IMR-90 (cell line): ENCODE data around the gene PCSK5. TPM values are rescaled to one million over a fixed set of nuclear protein-coding genes. Genes with fewer than 3 reads are reported as not detected.

Experiments
- ATAC-seq: fragments of 200-7000 bp; cut with Tn5 transposase; 2 replicates; pipeline ENCODE4 v1.9.1; 2020; ENCODE audit warnings: low read depth, mild to moderate bottlenecking, moderate library complexity
- BruUV-seq: library from RNA; stranded (reverse); fragments of 400-500 nt; replicated peaks from 2 replicates; lab custom pipeline; 2021; lab: Mats Ljungman, UMichigan
- CTCF ChIA-PET: fragments of 300-600 bp; formaldehyde crosslinking; extraction: SDS; loops from one replicate; lab custom pipeline; 2021; ENCODE audit warnings: antibody characterized with exemption; lab: Yijun Ruan, JAX
- POLR2A ChIA-PET: fragments of 300-600 bp; sonication (Branson Sonifier 250); formaldehyde crosslinking; loops from one replicate; lab custom pipeline; 2022; ENCODE audit warnings: antibody characterized with exemption; ENCODE audit not compliant: unreplicated experiment; lab: Charles Lee
- DNase-seq: peaks from one replicate; pipeline ENCODE4 v3.0.0; 2013
- H2AFZ ChIP-seq: replicated peaks from 2 replicates; pipeline ENCODE3; 2013; ENCODE audit warnings: low read length, mild to moderate bottlenecking; ENCODE audit not compliant: poor library complexity
- H2AK5ac ChIP-seq: 2 replicates; pipeline ENCODE4 v1.6.1; 2013; ENCODE audit warnings: low read depth, low read length, inconsistent platforms
- H2AK9ac ChIP-seq: replicated peaks from 2 replicates; pipeline ENCODE3; 2013; ENCODE audit warnings: mild to moderate bottlenecking, low read depth, low read length, moderate library complexity; ENCODE audit not compliant: poor library complexity
- H2BK120ac ChIP-seq: 2 replicates; pipeline ENCODE4 v1.6.1; 2013; ENCODE audit warnings: low read depth, low read length, inconsistent platforms
- H2BK15ac ChIP-seq: 3 replicates; pipeline ENCODE4 v1.6.1; 2013; ENCODE audit warnings: low read depth, low read length, inconsistent platforms
- H2BK20ac ChIP-seq: 2 replicates; pipeline ENCODE4 v1.6.1; 2013; ENCODE audit warnings: low read depth, mild to moderate bottlenecking, inconsistent platforms, low read length, moderate library complexity
- H2BK5ac ChIP-seq: 2 replicates; pipeline ENCODE4 v1.6.1; 2013; ENCODE audit warnings: mild to moderate bottlenecking, low read depth, low read length, inconsistent platforms; ENCODE audit not compliant: poor library complexity, severe bottlenecking
- H3K14ac ChIP-seq: replicated peaks from 2 replicates; pipeline ENCODE4 v1.6.1; 2013; ENCODE audit warnings: low read depth, low read length, inconsistent platforms
- H3K18ac ChIP-seq: 2 replicates; pipeline ENCODE4 v1.6.1; 2013; ENCODE audit warnings: low read depth, low read length, control low read depth
- H3K23ac ChIP-seq: 2 replicates; pipeline ENCODE4 v1.6.1; 2013; ENCODE audit warnings: low read depth, low read length, inconsistent platforms
- H3K27ac ChIP-seq: 2 replicates; pipeline ENCODE4 v1.5.1; 2013; ENCODE audit warnings: mild to moderate bottlenecking, control low read depth, low read length; ENCODE audit not compliant: insufficient read depth
- H3K27me3 ChIP-seq: 2 replicates; pipeline ENCODE4 v1.6.1; 2013; ENCODE audit warnings: low read length; ENCODE audit not compliant: control insufficient read depth, insufficient read depth
- H3K36me3 ChIP-seq: 2 replicates; pipeline ENCODE4 v1.6.1; 2013; ENCODE audit warnings: low read length, mixed read lengths; ENCODE audit not compliant: control insufficient read depth, insufficient read depth
- H3K4ac ChIP-seq: 2 replicates; pipeline ENCODE4 v1.6.1; 2013; ENCODE audit warnings: low read depth, low read length, inconsistent platforms
- H3K4me1 ChIP-seq: 2 replicates; pipeline ENCODE4 v1.6.1; 2013; ENCODE audit warnings: low read length, mixed read lengths; ENCODE audit not compliant: control insufficient read depth, insufficient read depth
- H3K4me2 ChIP-seq: 2 replicates; pipeline ENCODE4 v1.6.1; 2013; ENCODE audit warnings: low read depth, mild to moderate bottlenecking, control low read depth, low read length, moderate library complexity
- H3K4me3 ChIP-seq: 2 replicates; pipeline ENCODE4 v1.5.1; 2013; ENCODE audit warnings: low read depth, mild to moderate bottlenecking, control low read depth, low read length, moderate library complexity; ENCODE audit not compliant: insufficient read depth
- H3K56ac ChIP-seq: 2 replicates; pipeline ENCODE4 v1.6.1; 2013; ENCODE audit warnings: low read length, inconsistent platforms; ENCODE audit not compliant: insufficient read depth; ENCODE audit errors: extremely low read depth
- H3K79me1 ChIP-seq, 2 experiments: 2 replicates each; pipeline ENCODE4 v1.6.1; 2013; ENCODE audit warnings: low read length in 2 of 2, inconsistent platforms in 1 of 2, low read depth in 1 of 2
- H3K9ac ChIP-seq: 2 replicates; pipeline ENCODE4 v1.6.1; 2013; ENCODE audit warnings: low read depth, low read length, control low read depth
- H3K9me1 ChIP-seq: 2 replicates; pipeline ENCODE4 v1.6.1; 2013; ENCODE audit warnings: low read length, inconsistent platforms; ENCODE audit not compliant: insufficient read depth
- H3K9me3 ChIP-seq: 2 replicates; pipeline ENCODE4 v1.6.1; 2013; ENCODE audit warnings: low read length; ENCODE audit not compliant: control insufficient read depth, insufficient read depth
- H4K20me1 ChIP-seq: 2 replicates; pipeline ENCODE4 v1.6.1; 2013; ENCODE audit warnings: low read length, inconsistent platforms; ENCODE audit not compliant: insufficient read depth
- H4K5ac ChIP-seq: 2 replicates; pipeline ENCODE4 v1.6.1; 2013; ENCODE audit warnings: mild to moderate bottlenecking, low read depth, low read length, control low read depth
- H4K8ac ChIP-seq, 2 experiments: 2 replicates each; pipeline ENCODE4 v1.6.1; 2013; ENCODE audit warnings: low read depth in 2 of 2, low read length in 2 of 2, control low read depth in 1 of 2, inconsistent platforms in 1 of 2
- H4K91ac ChIP-seq: 2 replicates; pipeline ENCODE4 v1.6.1; 2013; ENCODE audit warnings: low read depth, low read length, inconsistent platforms; ENCODE audit not compliant: insufficient read depth
- BHLHE40 ChIP-seq: fragments of 150-350 bp; IDR thresholded peaks from 2 replicates; pipeline ENCODE4 v1.6.1; 2016; ENCODE audit warnings: mild to moderate bottlenecking, low read depth, low read length
- MAZ ChIP-seq: IDR thresholded peaks from 2 replicates; pipeline ENCODE4 v1.6.1; 2012; ENCODE audit warnings: low read depth, mild to moderate bottlenecking, low read length, improper control_type of control experiment, moderate library complexity, borderline replicate concordance
- RAD21 ChIP-seq: IDR thresholded peaks from 2 replicates; pipeline ENCODE4 v1.6.1; 2012; ENCODE audit warnings: low read length, improper control_type of control experiment
- WGBS, 2 experiments: methylation state at CpG; one replicate each; pipeline versions ENCODE4 v1.1.5 to v1.1.7; 2013; ENCODE audit warnings: missing lambda C conversion rate in 2 of 2; ENCODE audit not compliant: insufficient read length in 1 of 2; ENCODE audit errors: extremely low coverage in 2 of 2; 5-methylcytosine and 5-hydroxymethylcytosine counted together
- dilution Hi-C: fragments of 300-500 bp; cut with HindIII; formaldehyde crosslinking; loops from one replicate; pipeline ENCODE4 v1.14.3; 2018; ENCODE audit warnings: low sequenced_read_pairs; ENCODE audit not compliant: unreplicated experiment
- in situ Hi-C: fragments of 300-500 bp; cut with MboI; formaldehyde crosslinking; loops from 3 replicates; pipeline ENCODE4 v1.14.3; 2019; ENCODE audit warnings: low sequenced_read_pairs, inconsistent platforms, mixed read lengths
- intact Hi-C: fragments of 100-400 bp; cut with micrococcal nuclease; formaldehyde crosslinking; loops from 2 replicates; pipeline ENCODE4 v1.10.0; 2022
- polyA plus RNA-seq, 3 experiments: library from polyadenylated mRNA; depleted of rRNA; stranded (reverse); fragments of >200 nt; gene quantifications; 2 replicates each; pipeline ENCODE4 v1.2.3, GENCODE V29; 2012; ENCODE audit warnings: low replicate concordance in 1 of 3
- total RNA-seq: library from RNA; depleted of rRNA; stranded (reverse); fragments of >200 nt; gene quantifications from 2 replicates; pipeline ENCODE4 v1.2.3, GENCODE V29; 2012
- TF ChIP-seq, protein P1 (sequence below): conservative IDR thresholded peaks from 2 replicates; pipeline ENCODE4 v1.5.1; 2012; ENCODE audit warnings: mild to moderate bottlenecking, low read depth, low read length, improper control_type of control experiment
- TF ChIP-seq, protein P2 (sequence below): fragments of 150-350 bp; IDR thresholded peaks from 2 replicates; pipeline ENCODE4 v1.6.1; 2016; ENCODE audit warnings: low read depth, mild to moderate bottlenecking, low read length, moderate library complexity, borderline replicate concordance

Gene PCSK5
- total and polyA plus RNA-seq, 2 of the 4 experiments (the other 2 are of a cell fraction): 1.5 to 3.0 TPM

DNA sequence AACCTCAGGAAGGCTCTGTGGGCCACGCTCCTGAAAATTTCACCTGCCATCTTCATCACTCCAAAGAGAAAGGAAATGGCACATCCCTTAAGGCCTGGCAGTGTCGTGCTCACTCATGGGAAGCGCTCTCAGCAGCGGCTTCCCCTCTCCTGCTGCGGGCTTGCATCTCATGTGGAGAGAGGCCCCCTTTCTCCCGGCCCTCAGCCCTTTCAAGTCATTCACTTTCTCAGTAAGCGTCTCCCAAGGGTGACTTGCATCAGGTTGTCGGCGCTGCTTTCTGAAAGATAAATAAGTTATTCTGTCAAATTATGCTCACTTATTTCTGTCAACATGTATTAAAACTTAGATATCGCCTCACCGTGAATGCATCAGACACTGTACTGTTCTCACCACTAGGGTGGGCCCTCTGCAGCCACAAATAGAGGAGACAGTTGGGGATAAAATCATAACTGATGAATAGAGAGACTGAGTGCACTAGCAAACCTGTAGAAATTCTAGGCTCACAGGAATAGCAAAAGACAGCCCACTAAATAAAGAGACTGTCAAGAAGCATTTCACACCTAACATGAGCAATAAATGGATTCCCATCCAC lies 329.2 kb downstream of the PCSK5 start:
- Histone ChIP-seq H3K4me1 (peaks cover 23% of the 10 kb centered on the region), H3K4me3 (no peak overlapping the region), H4K91ac (no peak overlapping the region; the same call in 1 of the 2 replicates), H3K27ac (no peak overlapping the region), H3K79me1 (no peaks in the 10 kb centered on the region), H3K27me3 (no peaks in the 10 kb centered on the region), H2BK120ac (0 out of 2 replicates have a peak overlapping the region, but pooled peaks have one; percentile 5), H2AK9ac (no peak overlapping the region), H2AFZ (no peak overlapping the region), H2BK5ac (no peak overlapping the region), H4K5ac (peak overlapping the region; percentile 32; the same call in 1 of the 2 replicates), H3K36me3 (no peaks in the 10 kb centered on the region), H3K18ac (peak overlapping the region; percentile 40; the same call in 1 of the 2 replicates), H3K4ac (no peak overlapping the region), H3K9ac (no peak overlapping the region), H3K56ac (no peak overlapping the region), H3K23ac (no peak overlapping the region), H2BK20ac (no peak overlapping the region), H4K8ac (no peak overlapping the region), H3K9me1 (peaks cover 9% of the 10 kb centered on the region; the same call in 1 of the 2 replicates), H3K14ac (no peak overlapping the region), H2BK15ac (no peak overlapping the region), H3K4me2 (no peak overlapping the region), H4K20me1 (no peaks in the 10 kb centered on the region), H2AK5ac (0 out of 2 replicates have a peak overlapping the region, but pooled peaks have one; percentile 0), H3K9me3 (no peaks in the 10 kb centered on the region)
- no TSS peak for BruUV-seq
- ChIA-PET CTCF (no interaction called here), POLR2A (no interaction called here)
- no peak for ATAC-seq
- intact Hi-C loops (loop anchor here (5.0 kb wide), 1 partner anchor 327 kb away; the partner anchor contains the start of gene PCSK5), in situ Hi-C loops (no loop called here), dilution Hi-C loops (no loop called here)
- TF ChIP-seq MAZ (no peak), BHLHE40 (no peak), RAD21 (peak; percentile 23; the same call in 1 of the 2 replicates)
- TF ChIP-seq, protein P1, sequence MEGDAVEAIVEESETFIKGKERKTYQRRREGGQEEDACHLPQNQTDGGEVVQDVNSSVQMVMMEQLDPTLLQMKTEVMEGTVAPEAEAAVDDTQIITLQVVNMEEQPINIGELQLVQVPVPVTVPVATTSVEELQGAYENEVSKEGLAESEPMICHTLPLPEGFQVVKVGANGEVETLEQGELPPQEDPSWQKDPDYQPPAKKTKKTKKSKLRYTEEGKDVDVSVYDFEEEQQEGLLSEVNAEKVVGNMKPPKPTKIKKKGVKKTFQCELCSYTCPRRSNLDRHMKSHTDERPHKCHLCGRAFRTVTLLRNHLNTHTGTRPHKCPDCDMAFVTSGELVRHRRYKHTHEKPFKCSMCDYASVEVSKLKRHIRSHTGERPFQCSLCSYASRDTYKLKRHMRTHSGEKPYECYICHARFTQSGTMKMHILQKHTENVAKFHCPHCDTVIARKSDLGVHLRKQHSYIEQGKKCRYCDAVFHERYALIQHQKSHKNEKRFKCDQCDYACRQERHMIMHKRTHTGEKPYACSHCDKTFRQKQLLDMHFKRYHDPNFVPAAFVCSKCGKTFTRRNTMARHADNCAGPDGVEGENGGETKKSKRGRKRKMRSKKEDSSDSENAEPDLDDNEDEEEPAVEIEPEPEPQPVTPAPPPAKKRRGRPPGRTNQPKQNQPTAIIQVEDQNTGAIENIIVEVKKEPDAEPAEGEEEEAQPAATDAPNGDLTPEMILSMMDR: peak; percentile 36; the same call in 1 of the 2 replicates
- TF ChIP-seq, protein P2, sequence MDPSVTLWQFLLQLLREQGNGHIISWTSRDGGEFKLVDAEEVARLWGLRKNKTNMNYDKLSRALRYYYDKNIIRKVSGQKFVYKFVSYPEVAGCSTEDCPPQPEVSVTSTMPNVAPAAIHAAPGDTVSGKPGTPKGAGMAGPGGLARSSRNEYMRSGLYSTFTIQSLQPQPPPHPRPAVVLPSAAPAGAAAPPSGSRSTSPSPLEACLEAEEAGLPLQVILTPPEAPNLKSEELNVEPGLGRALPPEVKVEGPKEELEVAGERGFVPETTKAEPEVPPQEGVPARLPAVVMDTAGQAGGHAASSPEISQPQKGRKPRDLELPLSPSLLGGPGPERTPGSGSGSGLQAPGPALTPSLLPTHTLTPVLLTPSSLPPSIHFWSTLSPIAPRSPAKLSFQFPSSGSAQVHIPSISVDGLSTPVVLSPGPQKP: no peak
- no CpG with 5 or more reads among the region's 11 CpGs for WGBS, 2 experiments
- peak; percentile 10 for DNase-seq
